Measurements from ENCODE around the gene EDN3. TPM values are rescaled to one million over a fixed set of nuclear protein-coding genes. Genes with fewer than 3 reads are reported as not detected.

The EDN3 gene
- polyA plus RNA-seq (ENCODE audit: insufficient read length) = 24.8 TPM

- no peak for DNase-seq (ENCODE audit: low read depth)
These were observed at the start of gene EDN3 for GRCh38 chr20:59300333-59301081. TSS of gene EDN3 (plus strand) at chr20:59300611. CDS start at chr20:59300813, 202 bp downstream.

- no peak for DNase-seq (ENCODE audit: low read depth)
These were observed 47.1 kb upstream of the EDN3 start for GRCh38 chr20:59253325-59253724.

GRCh38 chr20:59253779-59254319, 46.6 kb upstream of the EDN3 start:
- DNase-seq (ENCODE audit: low read depth) = no peak

- no peak for DNase-seq (ENCODE audit: low read depth)
These were observed 45.2 kb upstream of the EDN3 start for GRCh38 chr20:59255256-59255655.

GRCh38 chr20:59258221-59258621, 42.2 kb upstream of the EDN3 start:
- no peak for DNase-seq (ENCODE audit: low read depth)

- DNase-seq (ENCODE audit: low read depth) = no peak
These were observed 40.5 kb upstream of the EDN3 start for GRCh38 chr20:59259946-59260345.

- DNase-seq (ENCODE audit: low read depth) = no peak
These were observed 35.1 kb upstream of the EDN3 start for GRCh38 chr20:59265298-59265697.

- no peak for DNase-seq (ENCODE audit: low read depth)
These were observed 31.5 kb upstream of the EDN3 start for GRCh38 chr20:59268870-59269269.

GRCh38 chr20:59269411-59270025, 30.9 kb upstream of the EDN3 start:
- DNase-seq (ENCODE audit: low read depth) = no peak

GRCh38 chr20:59270380-59270779, 30.0 kb upstream of the EDN3 start:
- no peak for DNase-seq (ENCODE audit: low read depth)

GRCh38 chr20:59273739-59274357, 26.6 kb upstream of the EDN3 start:
- no peak for DNase-seq (ENCODE audit: low read depth)

GRCh38 chr20:59276938-59277337, 23.5 kb upstream of the EDN3 start:
- DNase-seq (ENCODE audit: low read depth) = no peak

- DNase-seq (ENCODE audit: low read depth) = no peak
These were observed 15.9 kb upstream of the EDN3 start for GRCh38 chr20:59284470-59284869.

- DNase-seq (ENCODE audit: low read depth) = no peak
These were observed 10.4 kb upstream of the EDN3 start for GRCh38 chr20:59289994-59290393.

GRCh38 chr20:59291740-59292383, 8.5 kb upstream of the EDN3 start:
- DNase-seq (ENCODE audit: low read depth) = no peak

- DNase-seq (ENCODE audit: low read depth) = no peak
These were observed 4.9 kb upstream of the EDN3 start for GRCh38 chr20:59295531-59295930.

GRCh38 chr20:59297686-59298085, 2.7 kb upstream of the EDN3 start:
- DNase-seq (ENCODE audit: low read depth) = no peak

- DNase-seq (ENCODE audit: low read depth) = no peak
These were observed 472 bp upstream of the EDN3 start for GRCh38 chr20:59299945-59300332.

GRCh38 chr20:59301343-59302007, 1.1 kb downstream of the EDN3 start:
- no peak for DNase-seq (ENCODE audit: low read depth)

- no peak for DNase-seq (ENCODE audit: low read depth)
These were observed 5.7 kb downstream of the EDN3 start for GRCh38 chr20:59305908-59306655.

- no peak for DNase-seq (ENCODE audit: low read depth)
These were observed 6.9 kb downstream of the EDN3 start for GRCh38 chr20:59307270-59307669.

Data from forelimb muscle (tissue), 1 donor.